HuH-7 (cell line): Measurements from ENCODE around the gene CFAP69.

ENCODE experiments used
- DNase-seq: peaks from one replicate; pipeline ENCODE4 v3.0.0; 2011; ENCODE audit warnings: low spot score

CFAP69 gene, protein sequence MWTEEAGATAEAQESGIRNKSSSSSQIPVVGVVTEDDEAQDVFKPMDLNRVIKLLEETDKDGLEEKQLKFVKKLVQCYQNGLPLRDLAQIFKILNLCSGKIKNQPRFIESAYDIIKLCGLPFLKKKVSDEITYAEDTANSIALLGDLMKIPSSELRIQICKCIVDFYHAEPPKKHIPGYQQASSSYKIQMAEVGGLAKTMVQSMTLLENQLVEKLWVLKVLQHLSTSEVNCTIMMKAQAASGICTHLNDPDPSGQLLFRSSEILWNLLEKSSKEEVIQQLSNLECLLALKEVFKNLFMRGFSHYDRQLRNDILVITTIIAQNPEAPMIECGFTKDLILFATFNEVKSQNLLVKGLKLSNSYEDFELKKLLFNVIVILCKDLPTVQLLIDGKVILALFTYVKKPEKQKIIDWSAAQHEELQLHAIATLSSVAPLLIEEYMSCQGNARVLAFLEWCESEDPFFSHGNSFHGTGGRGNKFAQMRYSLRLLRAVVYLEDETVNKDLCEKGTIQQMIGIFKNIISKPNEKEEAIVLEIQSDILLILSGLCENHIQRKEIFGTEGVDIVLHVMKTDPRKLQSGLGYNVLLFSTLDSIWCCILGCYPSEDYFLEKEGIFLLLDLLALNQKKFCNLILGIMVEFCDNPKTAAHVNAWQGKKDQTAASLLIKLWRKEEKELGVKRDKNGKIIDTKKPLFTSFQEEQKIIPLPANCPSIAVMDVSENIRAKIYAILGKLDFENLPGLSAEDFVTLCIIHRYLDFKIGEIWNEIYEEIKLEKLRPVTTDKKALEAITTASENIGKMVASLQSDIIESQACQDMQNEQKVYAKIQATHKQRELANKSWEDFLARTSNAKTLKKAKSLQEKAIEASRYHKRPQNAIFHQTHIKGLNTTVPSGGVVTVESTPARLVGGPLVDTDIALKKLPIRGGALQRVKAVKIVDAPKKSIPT

DNA sequence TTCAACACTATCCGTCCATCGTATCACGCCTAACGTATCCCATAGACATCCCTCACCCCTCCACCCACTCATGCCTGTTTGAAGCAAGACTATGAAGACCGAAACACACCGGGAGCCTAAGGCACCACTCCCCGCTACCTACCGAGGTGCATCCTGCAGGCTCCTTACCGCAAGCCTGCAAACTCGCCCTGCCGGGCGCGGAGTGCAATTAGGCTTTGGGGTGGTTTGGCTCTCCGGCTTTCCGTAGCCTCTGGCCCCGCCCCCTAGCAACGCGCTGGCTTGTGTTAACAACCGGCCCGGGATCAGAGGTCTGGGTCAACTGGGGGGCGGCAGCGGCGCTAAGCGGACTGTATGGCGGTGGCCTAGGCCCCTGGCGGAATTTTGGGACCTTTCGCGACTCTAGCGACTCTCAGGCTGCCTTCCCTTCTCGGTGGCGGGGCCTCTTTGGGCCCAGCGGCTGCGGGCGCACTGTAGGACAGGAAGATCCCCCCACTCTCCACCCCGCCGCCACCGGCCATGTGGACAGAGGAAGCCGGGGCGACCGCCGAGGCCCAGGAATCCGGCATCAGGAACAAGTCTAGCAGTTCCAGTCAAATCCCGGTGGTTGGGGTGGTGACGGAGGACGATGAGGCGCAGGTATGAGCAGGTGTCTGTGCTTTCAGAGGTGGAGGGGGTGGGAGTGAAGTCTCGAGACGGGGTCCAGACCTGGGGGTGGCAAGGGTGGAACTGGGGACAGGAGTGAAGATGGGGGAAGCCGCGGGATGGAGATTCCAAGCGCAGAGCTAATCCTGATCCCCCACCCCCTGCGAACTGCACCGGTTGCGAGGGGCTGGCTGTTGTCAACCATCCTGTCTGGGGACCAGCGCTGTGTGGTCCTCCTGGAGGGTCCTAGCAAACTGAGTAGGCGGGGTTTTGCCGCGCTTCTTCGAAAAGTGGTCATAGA is at the start of gene CFAP69:
Gene CFAP69, plus strand, starts transcription at position 266 of the 943 bp plus-strand sequence. Its CDS starts 251 bp downstream, at position 517.
- DNase-seq = peak; percentile 68

DNA sequence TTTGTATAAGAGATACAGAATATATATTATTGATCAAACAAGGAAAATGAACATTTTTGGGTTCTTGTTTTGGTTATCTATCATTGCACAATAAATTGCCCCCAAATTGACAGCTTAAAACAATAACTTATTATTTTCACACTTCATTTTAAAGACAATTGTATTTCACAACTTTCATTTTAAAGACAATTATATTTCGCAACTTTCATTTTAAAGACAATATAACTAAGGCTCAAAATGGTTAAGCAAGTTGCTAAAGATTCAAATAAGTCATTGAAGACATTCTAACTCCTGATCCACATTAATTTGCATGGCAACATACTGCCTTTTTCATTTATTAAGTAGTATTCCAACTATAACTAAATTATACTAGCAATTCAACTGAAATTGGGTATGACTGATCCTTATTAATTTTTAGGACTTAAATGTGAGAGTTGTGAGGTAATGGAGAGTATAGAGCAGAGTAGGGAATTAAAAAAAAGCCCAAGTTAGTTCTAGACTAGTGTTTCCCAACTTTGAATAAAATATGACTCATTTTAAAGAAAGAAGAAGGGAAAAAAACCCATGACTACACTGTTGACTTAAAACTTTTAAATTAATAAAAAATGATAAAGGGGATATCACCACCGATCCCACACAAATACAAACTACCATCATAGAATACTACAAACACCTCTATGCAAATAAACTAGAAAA is 43.3 kb upstream of the CFAP69 start:
- DNase-seq = no peak

DNA sequence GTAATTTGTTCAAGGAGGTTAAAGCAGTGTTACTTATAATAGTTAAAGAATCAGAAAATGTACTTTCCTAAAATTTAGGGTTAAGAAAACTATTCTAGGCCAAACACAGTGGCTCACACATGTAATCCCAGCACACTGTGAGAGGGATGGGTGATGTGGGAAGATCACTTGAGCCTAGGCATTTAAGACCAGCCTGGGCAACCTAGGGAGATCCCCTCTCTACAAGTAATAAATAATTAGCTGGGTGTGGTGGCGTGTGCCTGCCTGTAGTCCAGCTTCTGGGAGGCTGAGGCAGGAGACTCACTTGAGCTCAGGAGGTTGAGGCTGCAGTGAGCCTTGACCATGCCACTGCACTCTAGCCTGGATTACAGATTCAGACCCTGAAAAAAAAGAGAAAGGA is 37.0 kb upstream of the CFAP69 start:
- no peak for DNase-seq

DNA sequence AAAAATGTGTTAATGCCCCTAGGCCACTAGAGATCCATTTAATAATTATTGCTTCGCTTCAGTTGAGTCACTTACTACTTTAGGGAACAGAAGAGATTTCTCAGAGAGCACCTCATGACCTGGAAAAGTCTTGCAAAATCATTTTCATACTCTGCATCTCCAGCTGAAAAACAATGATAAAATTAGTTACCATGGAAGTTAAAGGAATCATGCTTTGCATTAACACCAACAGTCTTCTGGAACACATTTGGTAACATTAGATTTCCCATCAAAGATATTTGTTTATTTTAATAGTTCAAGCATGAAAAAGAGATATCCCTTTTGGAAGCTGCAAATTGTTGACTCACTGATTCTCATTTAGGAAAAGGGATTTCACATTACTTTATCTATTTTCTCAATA is 35.2 kb upstream of the CFAP69 start:
- no peak for DNase-seq

DNA sequence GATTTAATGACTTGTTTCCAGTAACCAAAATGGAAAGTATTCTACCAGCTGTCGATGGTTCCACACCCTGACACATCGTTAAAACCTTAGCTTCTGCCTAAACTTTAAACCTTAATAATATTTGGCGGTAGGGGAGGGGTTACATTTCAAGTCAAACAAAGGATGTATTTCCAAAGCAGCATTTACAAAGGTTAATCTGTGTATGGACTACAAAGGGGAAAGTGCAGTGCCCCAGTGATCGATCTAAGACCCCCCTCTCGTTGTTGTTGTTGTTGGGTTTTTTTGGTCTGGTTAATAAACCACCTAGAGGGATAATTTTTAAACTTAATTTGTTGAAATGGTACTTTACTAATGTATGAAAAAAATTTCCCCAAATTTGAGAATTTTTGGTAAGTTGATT is 34.5 kb upstream of the CFAP69 start:
- DNase-seq = peak; percentile 8

DNA sequence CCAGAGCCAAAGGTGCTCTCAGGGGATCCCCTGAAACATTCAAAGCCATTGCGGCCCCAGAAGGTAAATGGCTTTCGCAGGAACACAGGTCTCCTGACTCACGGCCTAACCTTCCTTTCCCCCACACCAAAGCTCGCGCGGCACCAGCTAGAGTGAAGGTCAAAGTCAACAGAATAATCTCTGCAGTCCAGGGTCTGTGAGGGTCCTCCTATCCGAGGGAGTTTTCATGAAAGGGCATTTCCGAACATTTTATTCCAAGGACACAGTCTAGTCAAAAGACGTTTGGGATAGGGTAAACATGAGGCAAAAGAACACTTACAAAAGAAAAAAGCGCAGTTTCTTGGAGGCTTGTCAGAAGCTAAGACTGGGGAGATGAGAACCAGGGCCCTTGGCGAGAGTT is 34.0 kb upstream of the CFAP69 start:
- peak; percentile 14 for DNase-seq

DNA sequence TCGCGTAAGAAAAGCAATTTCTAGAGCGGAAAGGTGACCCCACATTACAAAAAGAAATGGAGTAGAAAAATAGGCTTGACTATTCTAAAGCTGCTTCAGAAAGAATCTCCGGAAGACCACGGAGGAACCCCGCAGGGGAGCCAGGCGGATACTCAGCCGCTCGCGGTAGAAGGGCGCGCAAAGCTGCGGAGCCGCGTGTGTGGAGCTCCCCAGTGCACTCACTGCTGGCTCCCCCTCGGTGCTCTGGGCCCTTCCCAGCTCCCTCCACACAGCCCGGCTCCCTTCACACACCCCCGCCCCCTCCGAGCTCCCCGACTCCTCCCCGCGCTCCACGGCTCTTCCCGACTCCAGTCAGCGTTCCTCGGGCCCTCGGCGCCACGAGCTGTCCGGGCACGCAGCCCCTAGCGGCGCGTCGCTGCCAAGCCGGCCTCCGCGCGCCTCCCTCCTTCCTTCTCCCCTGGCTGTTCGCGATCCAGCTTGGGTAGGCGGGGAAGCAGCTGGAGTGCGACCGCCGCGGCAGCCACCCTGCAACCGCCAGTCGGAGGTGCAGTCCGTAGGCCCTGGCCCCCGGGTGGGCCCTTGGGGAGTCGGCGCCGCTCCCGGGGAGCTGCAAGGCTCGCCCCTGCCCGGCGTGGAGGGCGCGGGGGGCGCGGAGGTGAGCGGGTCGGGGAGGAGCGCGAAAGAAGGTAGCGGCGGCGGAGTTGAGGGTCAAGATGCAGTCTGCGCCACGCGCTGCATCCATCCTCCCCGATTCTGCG is 33.4 kb upstream of the CFAP69 start, which contains the start of gene STEAP2:
Gene STEAP2, plus strand, starts transcription at position 350 of the 758 bp plus-strand sequence. CDS start 13,343 bp downstream, outside the sequence.
- DNase-seq = peak; percentile 74

DNA sequence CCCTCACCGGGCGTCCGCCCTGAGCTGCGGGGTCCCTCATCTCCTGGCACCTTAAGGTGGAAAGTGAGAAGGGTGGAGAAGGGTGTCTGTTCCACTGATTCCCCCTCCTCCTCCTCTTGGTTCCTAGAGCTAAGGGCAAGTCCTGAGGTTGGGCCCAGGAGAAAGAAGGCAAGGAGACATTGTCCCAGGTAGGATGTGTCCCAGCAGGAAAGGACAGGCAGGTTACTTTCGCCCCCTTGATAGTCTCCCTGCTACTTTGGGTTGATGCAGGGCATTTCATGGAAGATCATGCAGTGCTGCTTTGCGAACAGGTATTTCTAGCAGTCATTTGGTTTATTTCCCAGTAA is 32.9 kb upstream of the CFAP69 start:
- peak; percentile 30 for DNase-seq

DNA sequence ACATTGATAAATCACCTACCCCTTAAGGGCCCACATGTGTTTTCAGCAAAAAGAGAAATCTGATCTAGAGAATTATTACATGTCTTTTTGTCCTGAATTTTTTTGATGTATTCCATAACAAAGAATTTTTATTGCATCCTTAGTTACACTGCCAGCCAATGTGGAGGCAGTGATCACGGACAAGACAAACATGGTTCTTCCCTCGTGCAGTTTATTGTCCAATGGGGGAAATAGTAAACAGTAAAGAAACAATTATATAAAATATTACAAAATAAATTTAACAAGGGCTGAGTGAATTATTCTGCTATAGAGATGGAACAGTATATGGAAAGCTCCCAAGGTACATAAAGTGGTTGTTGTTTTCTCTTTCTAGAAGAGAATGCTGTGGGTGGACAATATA is 31.5 kb upstream of the CFAP69 start:
- DNase-seq = no peak

DNA sequence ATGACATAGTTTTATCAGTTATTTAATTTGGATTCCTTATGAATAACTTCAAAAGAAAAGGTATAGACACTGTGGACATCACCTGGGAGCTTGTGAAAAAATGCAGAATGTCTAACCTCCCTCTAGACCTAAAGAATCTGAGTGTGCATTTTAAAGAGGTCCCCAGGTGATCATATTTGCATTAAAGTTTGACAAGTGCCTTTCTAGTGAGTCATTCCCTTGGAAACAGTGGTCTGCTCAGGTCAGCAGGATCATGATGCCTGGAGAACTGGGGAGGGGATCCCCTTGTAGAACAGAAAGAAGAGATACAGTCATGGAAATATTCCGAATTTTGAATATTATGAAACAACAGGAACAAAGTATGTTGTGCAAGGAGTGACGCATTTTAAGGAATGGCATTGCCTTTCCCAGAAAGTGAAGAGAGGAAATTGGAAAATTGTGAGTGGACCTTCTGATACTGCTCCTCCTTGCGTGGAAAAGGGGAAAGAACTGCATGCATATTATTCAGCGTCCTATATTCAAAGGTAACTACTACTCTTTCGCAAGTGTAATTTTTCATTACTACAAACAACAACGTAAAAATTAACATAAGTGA is 28.8 kb upstream of the CFAP69 start:
- DNase-seq = no peak

DNA sequence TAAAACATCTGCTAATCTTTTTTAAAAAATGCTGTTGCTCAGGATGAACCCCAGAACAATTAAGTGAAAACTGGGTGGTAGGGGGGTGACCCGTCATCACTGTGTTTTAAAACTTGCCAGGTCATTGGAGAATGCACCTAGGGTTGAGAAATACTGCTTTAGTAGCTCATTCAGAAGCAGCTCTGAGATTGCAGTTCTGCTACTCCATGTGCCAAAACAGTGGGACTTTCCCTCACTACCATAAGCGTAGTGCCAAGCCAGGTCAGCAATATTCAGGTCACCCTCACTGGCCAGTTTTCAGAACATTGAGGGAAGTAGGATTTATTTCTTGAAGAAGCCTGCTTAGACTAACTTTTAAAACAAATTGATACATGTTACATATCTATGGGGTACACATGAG is 28.2 kb upstream of the CFAP69 start:
- no peak for DNase-seq

DNA sequence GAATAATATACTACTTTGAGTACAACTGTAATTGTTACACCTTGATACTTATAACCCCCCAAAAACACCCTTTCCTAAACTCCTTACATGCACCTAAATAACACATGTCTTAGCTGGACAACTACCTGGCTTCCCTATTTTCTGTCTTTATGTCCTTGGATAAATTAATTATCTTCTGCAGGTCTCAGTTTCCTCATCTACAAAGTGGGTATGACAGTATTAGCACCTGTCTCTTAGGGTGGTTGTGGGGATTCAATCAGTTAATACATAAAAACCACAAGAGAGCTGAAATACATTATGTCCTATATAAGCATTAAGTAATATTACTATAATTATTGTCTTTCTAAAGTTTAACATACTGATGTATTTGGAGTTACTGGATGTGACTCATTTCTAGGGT is 22.6 kb upstream of the CFAP69 start:
- no peak for DNase-seq

DNA sequence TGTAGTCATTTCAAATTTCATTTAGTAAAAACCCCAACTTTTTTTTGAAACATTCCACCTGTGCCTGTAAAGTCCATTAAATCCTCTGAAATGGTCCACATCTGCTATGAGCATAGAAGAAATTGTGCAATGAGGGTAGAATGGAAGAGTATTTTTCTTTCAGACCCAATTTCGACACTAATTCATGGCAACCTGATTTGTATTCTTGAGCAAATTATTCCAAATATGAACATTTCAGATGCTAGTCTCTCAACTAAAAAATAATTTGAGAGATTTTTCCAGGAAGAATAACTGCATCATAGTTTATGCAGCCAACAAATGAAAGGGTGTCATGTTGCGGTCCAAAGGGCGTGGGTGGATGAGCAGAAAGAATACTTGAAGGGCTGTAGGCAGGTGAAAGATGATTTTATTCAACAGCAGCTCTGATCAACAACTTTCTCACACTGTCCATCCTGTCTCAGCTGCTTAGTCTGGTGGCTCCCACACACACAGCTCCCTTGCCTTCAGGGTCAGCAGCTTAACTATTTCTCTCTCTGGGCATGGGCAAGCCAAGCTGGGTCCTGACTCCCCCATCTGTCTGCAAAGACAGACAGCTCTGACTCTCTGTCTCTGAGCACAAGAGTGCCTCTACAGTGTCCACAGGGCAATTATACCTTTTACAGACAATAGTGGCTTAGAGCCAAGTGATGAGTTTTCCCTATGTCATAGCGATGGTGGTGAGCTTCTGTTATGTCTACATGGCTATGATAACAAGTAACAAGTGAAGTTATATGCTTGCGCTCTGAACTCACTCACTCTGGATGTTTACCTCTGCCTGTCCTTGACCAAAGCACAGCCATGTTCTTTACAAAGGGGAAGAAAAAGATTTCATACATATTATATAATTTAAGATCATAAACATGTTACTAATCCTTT is 21.9 kb upstream of the CFAP69 start:
- DNase-seq = no peak

DNA sequence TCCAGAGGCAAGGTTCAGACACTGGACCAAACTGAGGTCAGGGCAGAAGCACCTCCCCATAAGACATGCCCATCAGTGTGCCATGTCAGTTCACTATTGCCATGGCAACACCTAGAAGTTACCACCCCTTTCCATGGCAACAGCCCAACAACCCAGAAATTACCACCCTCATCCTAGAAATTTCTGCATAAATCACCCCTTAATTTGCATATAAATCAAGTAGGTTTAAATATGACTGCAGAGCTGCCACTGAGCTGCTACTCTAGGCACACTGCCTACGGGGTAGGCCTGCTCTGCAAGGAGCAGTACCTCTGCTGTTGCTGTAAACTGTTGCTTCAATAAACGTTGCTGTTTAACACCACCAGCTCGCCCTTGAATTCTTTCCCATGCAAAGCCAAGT is 20.8 kb upstream of the CFAP69 start:
- DNase-seq = no peak

DNA sequence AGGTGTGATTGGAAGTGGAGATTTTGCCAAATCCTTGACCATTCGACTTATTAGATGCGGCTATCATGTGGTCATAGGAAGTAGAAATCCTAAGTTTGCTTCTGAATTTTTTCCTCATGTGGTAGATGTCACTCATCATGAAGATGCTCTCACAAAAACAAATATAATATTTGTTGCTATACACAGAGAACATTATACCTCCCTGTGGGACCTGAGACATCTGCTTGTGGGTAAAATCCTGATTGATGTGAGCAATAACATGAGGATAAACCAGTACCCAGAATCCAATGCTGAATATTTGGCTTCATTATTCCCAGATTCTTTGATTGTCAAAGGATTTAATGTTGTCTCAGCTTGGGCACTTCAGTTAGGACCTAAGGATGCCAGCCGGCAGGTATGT is 19.8 kb upstream of the CFAP69 start:
- DNase-seq = no peak

DNA sequence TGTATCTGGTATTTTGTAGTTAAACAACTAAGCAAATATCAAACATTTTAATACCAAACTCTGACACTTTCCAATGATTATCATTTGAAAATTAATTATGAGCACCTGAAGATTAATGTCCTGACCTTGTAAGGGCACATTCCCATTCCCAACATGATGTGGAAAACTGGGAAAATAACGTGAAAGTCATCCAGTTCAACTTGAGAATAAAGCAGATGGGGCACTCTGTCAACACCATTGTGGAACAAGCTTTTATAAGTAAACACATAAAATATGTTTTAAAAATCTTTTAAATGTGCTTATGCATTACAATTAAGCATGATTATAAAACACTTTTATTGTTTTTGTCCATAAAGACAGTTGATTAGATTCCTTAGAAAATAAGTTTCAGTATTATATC is 19.4 kb upstream of the CFAP69 start:
- DNase-seq = no peak

DNA sequence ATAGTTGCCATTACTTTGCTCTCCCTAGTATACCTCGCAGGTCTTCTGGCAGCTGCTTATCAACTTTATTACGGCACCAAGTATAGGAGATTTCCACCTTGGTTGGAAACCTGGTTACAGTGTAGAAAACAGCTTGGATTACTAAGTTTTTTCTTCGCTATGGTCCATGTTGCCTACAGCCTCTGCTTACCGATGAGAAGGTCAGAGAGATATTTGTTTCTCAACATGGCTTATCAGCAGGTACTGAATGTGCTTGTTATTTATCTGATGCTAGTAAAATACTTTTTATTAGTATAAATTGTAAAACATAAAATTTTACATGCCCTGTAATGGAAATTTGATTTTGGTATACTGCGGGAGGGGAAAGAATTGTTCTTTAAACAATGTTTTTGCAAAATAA is 17.7 kb upstream of the CFAP69 start:
- DNase-seq = no peak

DNA sequence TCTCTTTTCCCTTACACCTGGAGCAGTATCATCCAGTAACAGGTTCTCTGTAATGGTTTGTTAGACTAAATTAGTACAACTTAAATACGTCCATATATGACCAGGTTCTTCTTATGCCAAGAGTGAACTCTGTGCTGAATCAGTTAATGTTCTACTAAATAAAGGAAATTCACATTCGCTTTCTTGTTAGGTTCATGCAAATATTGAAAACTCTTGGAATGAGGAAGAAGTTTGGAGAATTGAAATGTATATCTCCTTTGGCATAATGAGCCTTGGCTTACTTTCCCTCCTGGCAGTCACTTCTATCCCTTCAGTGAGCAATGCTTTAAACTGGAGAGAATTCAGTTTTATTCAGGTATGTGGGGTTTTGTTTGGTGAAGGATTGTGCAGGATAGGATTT is 15.3 kb upstream of the CFAP69 start:
- no peak for DNase-seq

DNA sequence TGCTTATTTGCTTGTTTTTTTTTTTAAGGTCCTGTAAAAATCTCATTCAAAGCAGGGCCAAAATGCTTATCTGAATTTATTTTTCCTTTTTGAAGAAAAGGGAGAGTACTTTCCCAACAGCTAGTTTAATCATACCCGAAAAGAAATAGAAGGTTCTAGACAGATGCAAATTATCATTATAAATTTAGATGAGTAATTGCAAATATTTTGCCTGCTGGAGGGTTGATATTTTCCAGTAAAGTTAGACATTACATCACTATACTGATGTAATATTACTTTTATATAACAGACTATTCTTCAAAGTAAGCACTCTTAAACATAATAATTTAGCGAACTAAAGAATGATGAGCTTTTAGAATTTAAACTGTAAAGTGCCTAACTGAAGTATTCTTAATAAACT is 14.1 kb upstream of the CFAP69 start:
- DNase-seq = no peak
